CD4-positive, alpha-beta T cell treated with Interleukin-4 for 4 hours (primary cell): ENCODE measurements around the gene RNU6-1.

Source experiments
- DNase-seq: peaks from one replicate; pipeline ENCODE4 v3.0.0-alpha.2; 2020

RNU6-1 gene

DNA sequence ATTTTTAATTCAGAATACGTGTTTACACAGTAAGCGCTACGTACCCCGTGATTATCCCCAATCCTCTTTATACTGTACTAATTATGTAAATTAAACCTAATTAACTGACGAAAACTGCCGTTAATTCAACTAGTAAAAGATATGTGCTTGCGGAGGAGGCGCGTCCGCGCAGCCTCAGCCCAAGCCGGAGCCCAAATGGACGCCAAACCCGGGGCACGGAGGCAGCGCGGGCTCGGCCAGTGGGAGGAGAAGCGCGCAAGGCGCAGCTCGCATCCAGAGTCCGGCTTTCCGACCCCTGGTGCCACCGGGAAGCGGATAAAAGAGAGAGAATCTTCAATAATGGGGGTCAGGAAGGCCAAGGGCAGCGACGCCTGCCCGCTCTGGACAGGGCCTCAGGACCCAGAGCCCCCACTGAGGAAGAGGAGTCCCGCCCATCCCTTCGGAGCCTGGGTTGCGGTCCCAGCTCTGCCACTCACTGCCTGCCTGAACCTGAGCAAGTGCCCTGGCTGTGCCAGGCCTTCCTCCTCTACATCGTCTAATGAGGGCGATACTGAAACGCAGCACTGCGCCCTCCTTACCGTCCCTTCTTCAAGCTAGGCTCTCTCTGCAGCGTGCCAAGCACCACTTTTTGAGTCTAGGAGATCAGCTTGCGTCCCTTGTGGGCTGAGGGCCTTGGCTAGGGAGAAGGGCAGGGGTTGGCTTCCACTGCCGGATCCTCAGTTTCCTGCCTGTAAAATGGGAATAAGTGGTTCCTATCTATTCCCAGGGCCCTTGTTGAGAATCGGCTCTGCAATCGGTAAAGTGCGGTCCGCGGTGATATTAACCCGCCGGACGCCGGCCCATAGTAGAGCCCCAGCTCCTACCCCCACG is 19.5 kb downstream of the RNU6-1 start:
- DNase-seq = no peak

- no peak for DNase-seq
Measured at GRCh38 chr15:67819636-67820035, 20.2 kb downstream of the RNU6-1 start.

GRCh38 chr15:67818464-67818863 is 21.4 kb downstream of the RNU6-1 start:
- no peak for DNase-seq

- no peak for DNase-seq
Measured at GRCh38 chr15:67816668-67817067, 23.2 kb downstream of the RNU6-1 start.

GRCh38 chr15:67815036-67815592 is 24.7 kb downstream of the RNU6-1 start:
- no peak for DNase-seq

DNA sequence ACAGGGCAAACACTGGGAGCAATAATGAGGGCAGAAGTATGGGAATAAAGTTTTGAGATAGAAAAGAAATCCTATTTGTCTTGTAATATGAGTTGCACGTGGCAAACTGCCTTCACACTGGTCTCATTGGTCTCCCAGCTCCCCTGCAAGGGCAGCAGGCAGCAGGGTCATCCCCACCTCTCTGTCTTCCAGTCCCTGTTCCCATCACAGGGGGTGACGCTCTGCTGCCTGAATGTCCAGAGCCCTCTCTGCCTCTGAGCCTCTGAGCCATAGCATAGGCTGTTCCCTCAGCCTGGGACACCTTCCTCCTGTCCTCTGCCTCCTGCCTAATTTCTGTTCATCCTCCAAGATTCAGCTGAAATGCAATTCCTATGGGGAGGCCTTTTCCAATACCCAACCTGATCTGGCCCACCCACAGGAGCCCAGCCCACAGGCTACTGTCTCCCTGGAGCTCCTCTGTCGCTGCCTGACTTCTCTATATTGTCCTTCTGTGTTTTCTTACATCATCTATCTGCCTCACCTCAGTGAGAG is 26.7 kb downstream of the RNU6-1 start:
- no peak for DNase-seq

- no peak for DNase-seq
Measured at GRCh38 chr15:67812241-67812644, 27.6 kb downstream of the RNU6-1 start.

DNA sequence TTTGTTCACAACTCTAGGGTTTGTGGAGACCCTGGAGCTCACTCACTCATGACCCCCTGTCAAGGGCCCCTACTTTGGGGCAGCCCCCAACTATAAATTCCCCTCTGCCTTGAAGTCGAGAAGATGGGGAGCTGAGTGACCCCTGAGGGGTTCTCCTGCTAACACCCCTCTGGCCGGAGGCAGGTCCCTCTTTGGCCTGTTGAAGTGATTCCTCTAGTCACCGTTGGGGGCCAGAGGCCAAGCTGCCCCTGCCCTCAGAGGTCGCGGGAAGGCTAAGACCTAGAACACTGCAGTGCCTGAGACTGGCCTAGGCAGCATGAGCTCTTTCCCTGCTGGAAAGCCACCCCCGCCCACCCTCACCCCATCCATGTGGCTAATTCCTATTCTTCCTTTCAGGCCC is 30.0 kb downstream of the RNU6-1 start:
- DNase-seq = no peak

DNA sequence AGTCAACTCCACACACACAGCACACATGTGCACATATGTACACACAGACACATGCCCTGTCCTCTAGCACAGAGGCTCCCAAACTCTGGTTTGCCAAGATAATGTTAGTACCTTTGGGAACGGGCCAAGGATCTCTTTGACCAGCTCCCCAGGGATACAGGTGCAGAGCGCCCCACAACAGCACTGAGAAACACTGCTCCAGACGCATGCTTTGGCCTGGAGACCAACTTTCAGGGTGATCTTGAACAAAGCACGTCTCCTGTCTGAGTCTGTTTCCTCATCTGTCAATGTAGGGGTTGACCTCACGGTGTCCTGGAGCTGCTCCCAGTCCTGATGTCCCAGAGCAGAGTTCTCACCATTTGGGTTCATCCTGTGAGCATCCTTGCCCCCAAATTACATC is 30.4 kb downstream of the RNU6-1 start:
- no peak for DNase-seq

DNA sequence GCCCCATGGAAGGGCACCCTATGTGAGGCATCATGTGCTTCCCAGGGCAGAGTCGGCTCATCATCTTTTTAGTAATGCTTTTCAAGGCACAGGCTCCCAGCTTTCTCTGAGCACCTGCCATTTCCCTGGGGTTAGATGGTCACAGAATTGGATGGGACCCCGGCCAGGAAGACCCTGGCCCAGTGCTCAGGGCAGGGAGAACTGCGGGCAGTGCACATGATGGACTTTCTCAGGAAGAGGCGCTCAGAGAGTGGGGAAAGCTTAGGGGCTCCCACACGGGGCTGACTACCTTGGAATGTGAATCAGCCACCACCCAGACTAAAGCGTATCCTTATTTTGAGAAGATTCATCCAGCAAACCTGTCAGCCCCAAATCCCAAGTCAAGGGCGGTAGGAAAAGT is 31.0 kb downstream of the RNU6-1 start:
- no peak for DNase-seq

DNA sequence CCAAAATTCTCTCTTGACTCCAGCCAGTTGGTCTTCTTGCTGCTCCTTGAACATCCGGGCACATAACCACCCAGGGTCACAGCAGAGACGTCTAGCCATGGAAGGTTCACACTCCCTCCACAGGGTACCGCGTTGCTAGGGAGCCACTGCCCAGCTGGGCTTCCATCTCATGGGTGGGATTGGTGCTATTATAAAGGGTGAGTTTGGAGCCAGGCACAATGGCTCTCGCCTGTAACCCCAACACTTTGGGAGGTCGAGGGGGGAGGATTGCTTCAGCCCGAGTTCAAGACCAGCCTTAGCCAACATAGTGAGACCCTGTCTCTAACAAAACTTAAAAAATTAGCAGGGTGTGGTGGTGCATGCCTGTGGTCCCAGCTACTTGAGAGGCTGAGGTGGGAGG is 32.0 kb downstream of the RNU6-1 start:
- DNase-seq = no peak

DNA sequence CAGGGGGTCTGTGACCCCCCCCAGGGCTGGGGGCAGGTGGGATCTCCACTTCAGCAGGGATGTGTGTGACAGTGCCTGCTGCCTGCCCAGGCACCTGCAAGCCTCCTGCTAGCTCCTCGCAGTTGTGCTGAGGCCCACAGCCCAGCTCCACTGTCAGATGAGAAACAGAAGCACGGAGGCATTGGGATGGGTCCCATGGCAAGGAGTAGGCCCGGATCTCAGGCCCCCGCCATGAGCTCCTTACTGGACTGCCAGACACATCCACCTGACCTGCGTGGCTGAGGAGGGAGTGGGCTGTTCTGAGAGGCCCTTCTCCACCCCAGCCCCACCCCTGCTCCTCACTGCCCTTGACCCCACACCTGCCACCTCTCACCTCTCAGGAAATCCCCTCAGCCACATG is 32.7 kb downstream of the RNU6-1 start:
- no peak for DNase-seq

- no peak for DNase-seq
Measured at GRCh38 chr15:67806536-67806935, 33.3 kb downstream of the RNU6-1 start.

- DNase-seq = no peak
Measured at GRCh38 chr15:67805666-67806516, 34.0 kb downstream of the RNU6-1 start.

- DNase-seq = no peak
Measured at GRCh38 chr15:67805008-67805665, 34.7 kb downstream of the RNU6-1 start.

- DNase-seq = no peak
Measured at GRCh38 chr15:67803996-67804843, 35.6 kb downstream of the RNU6-1 start.

DNA sequence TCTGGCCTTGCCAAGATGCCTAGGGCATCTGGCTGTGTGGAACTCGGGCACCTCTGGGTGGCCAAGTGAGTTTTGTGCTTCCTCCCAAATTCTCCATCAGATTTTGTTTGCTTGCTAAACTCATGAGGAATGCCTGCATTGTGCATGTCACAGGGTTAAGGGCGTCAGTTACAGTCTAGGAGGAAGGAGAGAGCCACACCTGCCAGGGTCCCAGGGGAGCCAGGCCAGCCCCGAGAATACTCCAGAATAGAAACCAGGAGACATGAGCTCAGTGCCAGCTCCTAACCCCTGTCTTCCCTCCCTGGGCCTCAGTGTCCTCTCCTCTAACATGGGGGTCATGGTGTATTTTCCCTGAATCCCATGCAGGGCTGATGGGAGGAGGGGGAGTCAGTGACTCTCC is 36.5 kb downstream of the RNU6-1 start:
- no peak for DNase-seq

- no peak for DNase-seq
Measured at GRCh38 chr15:67801926-67802914, 37.6 kb downstream of the RNU6-1 start.

DNA sequence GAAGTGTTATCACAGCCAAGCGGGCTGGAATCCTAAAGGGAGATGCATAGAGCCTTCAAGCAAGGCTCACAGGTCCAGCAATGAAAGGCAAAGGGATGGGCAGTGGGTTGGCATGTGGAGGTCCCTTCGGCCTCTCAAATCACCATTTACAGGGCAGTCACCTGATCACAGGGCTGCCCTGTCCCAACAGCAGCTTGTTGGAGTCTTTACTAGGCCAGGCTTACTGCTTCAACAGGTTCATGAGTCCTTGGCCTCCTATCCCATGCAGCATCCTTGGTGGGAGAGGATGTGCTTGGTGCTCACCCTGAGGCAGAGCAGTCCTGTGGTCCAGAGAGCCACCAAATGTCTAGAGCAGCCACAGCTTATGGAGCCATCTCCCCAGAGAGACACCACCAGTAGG is 38.7 kb downstream of the RNU6-1 start:
- no peak for DNase-seq

DNA sequence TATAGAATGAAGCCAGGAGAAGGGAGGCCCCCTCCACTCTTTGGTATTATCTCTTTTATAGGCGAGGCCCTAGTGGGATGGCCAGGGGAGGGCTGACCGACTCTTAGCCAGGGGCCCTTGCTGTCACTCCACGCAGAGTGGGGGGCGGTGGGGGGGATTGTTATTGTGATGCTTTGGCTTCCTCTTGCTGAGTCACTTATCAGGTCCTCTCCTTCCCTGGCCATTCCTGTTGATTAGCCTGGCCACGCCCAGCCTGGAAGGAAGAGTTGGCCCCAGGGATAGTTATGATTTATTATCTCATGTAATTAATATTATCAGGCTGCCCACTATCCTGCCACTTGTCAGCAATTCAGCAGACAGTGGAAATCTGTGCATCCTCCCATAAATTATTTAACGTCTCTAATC is 40.0 kb downstream of the RNU6-1 start:
- DNase-seq = no peak
